ENCODE results near the gene RERE. TPM values are rescaled to one million over a fixed set of nuclear protein-coding genes. Genes with fewer than 3 reads are reported as not detected.

Gene RERE
- total RNA-seq, 2 donors from 2014 or later = 96.0 to 105 TPM

DNA sequence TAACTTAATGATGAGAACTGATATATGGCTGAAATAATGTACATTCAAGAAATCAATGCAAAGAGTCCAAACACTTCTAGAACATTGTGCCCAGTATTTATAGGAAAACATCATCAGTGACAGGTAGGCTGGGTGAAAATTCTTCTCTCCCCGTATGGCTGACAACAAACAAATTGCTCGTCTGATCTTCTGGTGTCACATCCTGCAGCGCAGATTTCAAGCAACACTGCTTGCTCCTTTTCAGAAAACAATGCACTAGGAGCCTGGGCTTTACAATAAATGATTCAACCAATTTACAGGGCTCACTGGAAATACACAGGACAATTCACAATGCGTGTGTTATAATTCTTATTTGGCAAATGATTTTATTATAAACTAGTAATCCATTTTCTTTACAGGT is 185.3 kb downstream of the RERE start:
- TF ChIP-seq, protein P1, sequence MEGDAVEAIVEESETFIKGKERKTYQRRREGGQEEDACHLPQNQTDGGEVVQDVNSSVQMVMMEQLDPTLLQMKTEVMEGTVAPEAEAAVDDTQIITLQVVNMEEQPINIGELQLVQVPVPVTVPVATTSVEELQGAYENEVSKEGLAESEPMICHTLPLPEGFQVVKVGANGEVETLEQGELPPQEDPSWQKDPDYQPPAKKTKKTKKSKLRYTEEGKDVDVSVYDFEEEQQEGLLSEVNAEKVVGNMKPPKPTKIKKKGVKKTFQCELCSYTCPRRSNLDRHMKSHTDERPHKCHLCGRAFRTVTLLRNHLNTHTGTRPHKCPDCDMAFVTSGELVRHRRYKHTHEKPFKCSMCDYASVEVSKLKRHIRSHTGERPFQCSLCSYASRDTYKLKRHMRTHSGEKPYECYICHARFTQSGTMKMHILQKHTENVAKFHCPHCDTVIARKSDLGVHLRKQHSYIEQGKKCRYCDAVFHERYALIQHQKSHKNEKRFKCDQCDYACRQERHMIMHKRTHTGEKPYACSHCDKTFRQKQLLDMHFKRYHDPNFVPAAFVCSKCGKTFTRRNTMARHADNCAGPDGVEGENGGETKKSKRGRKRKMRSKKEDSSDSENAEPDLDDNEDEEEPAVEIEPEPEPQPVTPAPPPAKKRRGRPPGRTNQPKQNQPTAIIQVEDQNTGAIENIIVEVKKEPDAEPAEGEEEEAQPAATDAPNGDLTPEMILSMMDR (IDR thresholded peaks at IDR 0.05) = no peak
- Histone ChIP-seq H3K4me3 (no peak overlapping the region), H3K9me3 (no peaks in the 10 kb centered on the region), H3K27ac (no peak overlapping the region), H3K27me3 (no peaks in the 10 kb centered on the region), H3K9ac (ENCODE audit: low read depth in 2 of 2, low read length in 2 of 2) (no peak overlapping the region), H3K4me1 (no peaks in the 10 kb centered on the region), H3K36me3 (no peaks in the 10 kb centered on the region)
- no peak for DNase-seq
- intact Hi-C loops (cut with DNase I) = no loop called here

DNA sequence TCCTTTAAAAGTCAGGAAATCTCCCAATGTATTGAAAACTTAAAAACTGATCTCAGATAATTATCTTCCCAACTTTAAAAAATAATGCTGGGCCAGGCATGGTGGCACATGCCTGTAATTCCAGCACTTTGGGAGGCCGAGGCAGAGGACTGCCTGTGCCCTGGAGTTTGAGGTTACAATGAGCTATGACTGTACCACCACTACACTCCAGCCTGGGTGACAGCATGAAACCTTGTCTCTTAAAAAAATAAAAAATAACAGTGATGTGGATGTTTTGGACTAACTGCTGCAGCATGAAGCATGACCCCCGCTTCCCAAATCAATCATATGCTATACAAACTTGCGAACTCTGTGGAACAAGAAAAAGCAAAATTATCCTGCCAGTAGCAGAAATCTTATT is 186.3 kb downstream of the RERE start:
- Histone ChIP-seq H3K4me1 (no peaks in the 10 kb centered on the region), H3K4me3 (no peak overlapping the region), H3K27me3 (no peaks in the 10 kb centered on the region), H3K9me3 (no peaks in the 10 kb centered on the region), H3K27ac (no peak overlapping the region), H3K36me3 (no peaks in the 10 kb centered on the region), H3K9ac (ENCODE audit: low read depth in 2 of 2, low read length in 2 of 2) (no peak overlapping the region)
- intact Hi-C loops (cut with DNase I) = no loop called here
- TF ChIP-seq, protein P1 (IDR thresholded peaks at IDR 0.05) = no peak
- DNase-seq = no peak

DNA sequence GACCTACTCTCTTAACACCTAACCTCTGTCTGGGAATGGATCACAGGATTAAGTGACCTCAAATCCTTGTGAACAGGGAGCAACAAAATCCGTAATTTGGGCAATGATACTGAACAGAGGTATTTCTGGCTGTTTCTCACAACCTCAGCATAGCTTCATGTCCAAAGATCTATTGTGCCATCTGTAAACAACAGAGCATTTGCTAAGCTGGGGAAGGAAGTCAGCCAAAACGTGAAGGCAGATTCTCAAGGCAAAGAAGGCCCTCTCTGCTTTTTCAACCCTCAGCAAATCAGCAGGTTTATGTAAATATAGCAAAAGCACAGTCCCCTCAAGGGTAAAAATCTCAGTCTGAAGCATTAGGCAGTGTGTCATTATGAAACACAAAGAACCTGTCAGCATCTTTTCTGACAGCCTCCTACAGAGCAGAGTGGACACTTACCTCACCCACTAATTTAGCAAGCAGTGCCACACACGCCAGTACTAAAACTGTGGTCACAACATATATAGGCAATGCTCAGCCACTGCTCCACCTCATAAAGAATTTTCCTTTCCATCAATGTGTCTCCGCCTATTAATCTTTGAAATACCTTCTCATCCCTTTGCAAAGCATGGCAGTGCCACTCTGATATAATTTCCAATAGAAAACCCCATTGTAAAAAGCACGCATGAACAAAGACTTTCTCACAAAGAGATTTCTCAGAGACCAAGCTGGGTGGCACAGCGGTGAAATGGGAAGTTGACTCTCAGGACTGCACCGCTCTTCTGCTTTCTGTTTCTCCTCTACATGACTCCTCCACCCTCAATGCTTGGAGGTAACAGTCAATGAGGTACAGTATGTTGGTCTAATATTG is 188.0 kb downstream of the RERE start:
- TF ChIP-seq, protein P1 (IDR thresholded peaks at IDR 0.05) = no peak
- no peak for DNase-seq
- H3K27me3 ChIP-seq = no peaks in the 10 kb centered on the region
- H3K9ac ChIP-seq (ENCODE audit: low read depth in 2 of 2, low read length in 2 of 2) = no peak overlapping the region
- H3K36me3 ChIP-seq = no peaks in the 10 kb centered on the region
- H3K4me1 ChIP-seq = no peaks in the 10 kb centered on the region
- H3K9me3 ChIP-seq = no peaks in the 10 kb centered on the region
- H3K27ac ChIP-seq = no peak overlapping the region
- H3K4me3 ChIP-seq = no peak overlapping the region
- intact Hi-C loops (cut with DNase I) = no loop called here

DNA sequence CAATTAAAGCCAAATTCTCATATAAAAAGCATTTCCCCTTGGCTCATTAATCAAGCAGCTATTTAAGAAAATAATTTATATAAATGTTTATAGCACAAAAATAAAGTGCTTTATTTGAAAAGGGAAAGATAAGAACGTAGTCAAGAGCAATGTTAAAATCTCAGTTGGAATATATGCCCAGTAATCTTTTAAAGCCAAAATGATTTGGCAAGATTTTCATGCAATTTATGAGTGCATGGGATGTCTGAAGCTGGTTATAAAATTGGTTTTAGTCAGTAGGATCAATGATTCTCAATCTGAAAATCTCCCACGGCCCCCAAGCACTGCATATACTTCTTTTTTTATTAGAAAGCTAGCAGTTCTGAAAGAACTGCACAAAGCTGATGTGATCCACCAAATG is 188.8 kb downstream of the RERE start:
- Histone ChIP-seq H3K4me3 (no peak overlapping the region), H3K27me3 (no peaks in the 10 kb centered on the region), H3K27ac (no peak overlapping the region), H3K9ac (ENCODE audit: low read depth in 2 of 2, low read length in 2 of 2) (no peak overlapping the region), H3K4me1 (no peaks in the 10 kb centered on the region), H3K36me3 (no peaks in the 10 kb centered on the region), H3K9me3 (no peaks in the 10 kb centered on the region)
- TF ChIP-seq, protein P1 (IDR thresholded peaks at IDR 0.05) = no peak
- DNase-seq = no peak
- intact Hi-C loops (cut with DNase I) = no loop called here

DNA sequence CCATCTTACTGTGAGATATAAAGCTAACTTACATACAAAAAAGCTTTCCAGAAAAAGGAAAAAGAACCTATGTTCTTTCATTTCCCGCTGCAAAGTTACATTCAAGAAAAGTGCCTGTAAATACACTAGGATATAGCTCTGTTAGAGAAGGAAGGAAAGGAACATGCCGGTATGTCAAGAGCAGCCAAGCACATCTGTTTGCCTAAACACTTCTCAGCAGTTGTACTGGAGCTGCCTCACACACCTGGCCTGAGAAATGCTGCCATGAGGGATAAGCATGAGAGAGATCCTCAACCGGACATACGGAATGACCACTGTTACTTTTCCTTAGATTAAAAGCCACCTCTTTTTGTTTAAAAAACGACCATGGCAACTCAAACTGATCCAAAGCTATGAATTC is 189.7 kb downstream of the RERE start:
- Histone ChIP-seq H3K9ac (ENCODE audit: low read depth in 2 of 2, low read length in 2 of 2) (no peak overlapping the region), H3K27ac (no peak overlapping the region), H3K36me3 (no peaks in the 10 kb centered on the region), H3K4me1 (no peaks in the 10 kb centered on the region), H3K27me3 (no peaks in the 10 kb centered on the region), H3K9me3 (no peaks in the 10 kb centered on the region), H3K4me3 (no peak overlapping the region)
- TF ChIP-seq, protein P1 (IDR thresholded peaks at IDR 0.05) = no peak
- intact Hi-C loops (cut with DNase I) = no loop called here
- no peak for DNase-seq
